Panc1 (cell line): ENCODE measurements around the gene PIGW. TPM values are rescaled to one million over a fixed set of nuclear protein-coding genes. Genes with fewer than 3 reads are reported as not detected.

Experiments used
- ATAC-seq: fragments of 200-7000 bp; cut with Tn5 transposase; 2 replicates; pipeline ENCODE4 v1.9.1; 2020; ENCODE audit warnings: mild to moderate bottlenecking, moderate library complexity
- Bru-seq: library from RNA; stranded (reverse); fragments of 400-500 nt; gene quantifications from one replicate; lab custom pipeline; 2021; lab: Mats Ljungman, UMichigan
- BruChase-seq, 2 experiments: library from RNA; stranded (reverse); fragments of 400-500 nt; gene quantifications; one replicate each; lab custom pipeline; 2021; lab: Mats Ljungman, UMichigan
- BruUV-seq: library from RNA; stranded (reverse); fragments of 400-500 nt; replicated peaks from 2 replicates; lab custom pipeline; 2021; lab: Mats Ljungman, UMichigan
- CTCF ChIA-PET: fragments of 300-600 bp; sonication (Branson Sonifier 250); formaldehyde crosslinking; loops from one replicate; lab custom pipeline; 2022; ENCODE audit warnings: antibody characterized with exemption; lab: Charles Lee
- POLR2A ChIA-PET: fragments of 300-600 bp; sonication (Branson Sonifier 250); formaldehyde crosslinking; loops from one replicate; lab custom pipeline; 2022; ENCODE audit warnings: antibody characterized with exemption; lab: Charles Lee
- DNase-seq: peaks from one replicate; pipeline ENCODE4 v3.0.0-alpha.2; 2010; ENCODE audit warnings: low read depth, low spot score
- H3K27ac ChIP-seq: 2 replicates; pipeline ENCODE4 v1.5.1; 2011; ENCODE audit warnings: mild to moderate bottlenecking, low read length, inconsistent platforms
- H3K27me3 ChIP-seq: fragments of 200-500 bp; sonication (Bioruptor generic); 2 replicates; pipeline ENCODE4 v1.6.0; 2014; ENCODE audit warnings: low read length, inconsistent platforms; ENCODE audit not compliant: control insufficient read depth, insufficient read depth
- H3K36me3 ChIP-seq: fragments of 200-500 bp; sonication (Bioruptor generic); 2 replicates; pipeline ENCODE4 v1.5.1; 2014; ENCODE audit warnings: inconsistent platforms, mild to moderate bottlenecking, low read length, moderate library complexity; ENCODE audit not compliant: control insufficient read depth, insufficient read depth
- H3K4me1 ChIP-seq: 2 replicates; pipeline ENCODE4 v1.5.1; 2011; ENCODE audit warnings: inconsistent platforms, mild to moderate bottlenecking, low read length, moderate library complexity; ENCODE audit not compliant: control insufficient read depth, insufficient read depth
- H3K4me3 ChIP-seq, 2 experiments: 2 replicates each; pipeline ENCODE4 v1.5.1; 2011 to 2012; ENCODE audit warnings: low read depth in 2 of 2, low read length in 2 of 2, mild to moderate bottlenecking in 2 of 2, inconsistent platforms in 1 of 2, moderate library complexity in 1 of 2
- H3K9me3 ChIP-seq: fragments of 200-500 bp; sonication (Bioruptor generic); 2 replicates; pipeline ENCODE4 v1.5.1; 2014; ENCODE audit warnings: low read depth, mild to moderate bottlenecking, inconsistent platforms, low read length, moderate library complexity; ENCODE audit not compliant: control insufficient read depth, insufficient read depth
- POLR2AphosphoS5 ChIP-seq: IDR thresholded peaks from 2 replicates; pipeline ENCODE4 v1.6.1; 2012; ENCODE audit warnings: mild to moderate bottlenecking, low read depth, low read length, moderate library complexity
- SIN3A ChIP-seq: IDR thresholded peaks from 2 replicates; pipeline ENCODE4 v1.6.1; 2012; ENCODE audit warnings: low read depth, mild to moderate bottlenecking, low read length, moderate library complexity, borderline replicate concordance; ENCODE audit not compliant: insufficient read depth
- TCF7L2 ChIP-seq: IDR thresholded peaks from 2 replicates; pipeline ENCODE4 v1.6.1; 2011; ENCODE audit warnings: mild to moderate bottlenecking, low read depth, low read length, inconsistent platforms
- in situ Hi-C: cut with HindIII; loops from 2 replicates; pipeline ENCODE4 v1.10.0; 2016; ENCODE audit warnings: low sequenced_read_pairs, low pct_unique_long_range_greater_than_20kb
- intact Hi-C: fragments of 100-400 bp; cut with micrococcal nuclease; formaldehyde crosslinking; loops from one replicate; pipeline ENCODE4 v1.10.0; 2022; ENCODE audit not compliant: unreplicated experiment
- long read RNA-seq: library from polyadenylated mRNA; unstranded; transcript quantifications from one replicate; pipeline ENCODE4 v2.0.0, GENCODE V29; 2021; ENCODE audit not compliant: unreplicated experiment
- polyA plus RNA-seq: library from polyadenylated mRNA; unstranded; fragments of >200 nt; gene quantifications from one replicate; pipeline ENCODE4 v1.2.1, GENCODE V29; 2012; ENCODE audit warnings: missing spikeins; ENCODE audit not compliant: insufficient read length
- total RNA-seq: library from RNA; stranded (reverse); gene quantifications from one replicate; pipeline ENCODE4 v1.2.1, GENCODE V29; 2021; ENCODE audit not compliant: unreplicated experiment
- TF ChIP-seq, protein P1 (sequence below): fragments of 450-650 bp; IDR thresholded peaks from 2 replicates; pipeline ENCODE4 v1.5.1; 2017; ENCODE audit warnings: mild to moderate bottlenecking
- TF ChIP-seq, protein P2 (sequence below), 2 experiments: IDR thresholded peaks; 2 replicates each; pipeline ENCODE4 v1.6.1; 2011 to 2012; ENCODE audit warnings: low read depth in 2 of 2, control low read depth in 1 of 2, low read length in 1 of 2, mild to moderate bottlenecking in 1 of 2, moderate library complexity in 1 of 2; ENCODE audit not compliant: insufficient read depth in 1 of 2

Gene PIGW, protein sequence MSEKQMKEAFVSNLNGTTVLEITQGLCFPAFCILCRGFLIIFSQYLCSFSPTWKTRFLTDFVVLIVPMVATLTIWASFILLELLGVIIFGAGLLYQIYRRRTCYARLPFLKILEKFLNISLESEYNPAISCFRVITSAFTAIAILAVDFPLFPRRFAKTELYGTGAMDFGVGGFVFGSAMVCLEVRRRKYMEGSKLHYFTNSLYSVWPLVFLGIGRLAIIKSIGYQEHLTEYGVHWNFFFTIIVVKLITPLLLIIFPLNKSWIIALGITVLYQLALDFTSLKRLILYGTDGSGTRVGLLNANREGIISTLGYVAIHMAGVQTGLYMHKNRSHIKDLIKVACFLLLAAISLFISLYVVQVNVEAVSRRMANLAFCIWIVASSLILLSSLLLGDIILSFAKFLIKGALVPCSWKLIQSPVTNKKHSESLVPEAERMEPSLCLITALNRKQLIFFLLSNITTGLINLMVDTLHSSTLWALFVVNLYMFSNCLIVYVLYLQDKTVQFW
- total RNA-seq (16.2 TPM), Bru-seq, nascent RNA (percentile 91 among the genes with signal in this experiment), BruChase-seq, experiment 1, labeled RNA remaining after a 2-hour chase (percentile 94 among the genes with signal in this experiment), BruChase-seq, experiment 2, labeled RNA remaining after a 6-hour chase (percentile 97 among the genes with signal in this experiment)
- 4.9 TPM for polyA plus RNA-seq
- long read RNA-seq, transcript PIGW-206 (2 exons, 2,264 nt) = minor isoform, 7 of 40 reads
- long read RNA-seq, transcript PIGW-204 (2 exons, 2,312 nt) = major isoform, 25 of 40 reads
- long read RNA-seq, partial matches to known transcripts = 3 of 40 reads
- long read RNA-seq, other reads (novel, unspliced or antisense) = 2 of 40 reads

- H3K4me3 ChIP-seq = peak within 1 kb of the TSS; percentile 83 to 90
- TF ChIP-seq POLR2AphosphoS5 (peak; percentile 92), TCF7L2 (no peak), SIN3A (peak; percentile 60)
- ChIA-PET POLR2A (no interaction called here), CTCF (no interaction called here)
- DNase-seq = peak; percentile 39
- BruUV-seq = no TSS peak
- H3K27me3 ChIP-seq = no peaks in the 10 kb centered on the region
- peak within 1 kb of the TSS; percentile 93 for H3K27ac ChIP-seq
- peaks cover 3% of the 10 kb centered on the region for H3K4me1 ChIP-seq
- H3K9me3 ChIP-seq = no peaks in the 10 kb centered on the region
- in situ Hi-C loops = no loop called here
- intact Hi-C loops = no loop called here
- H3K36me3 ChIP-seq = peaks cover 17% of the 10 kb centered on the region
- peak; percentile 93 for ATAC-seq
Observed at GRCh38 chr17:36534840-36535668, at the start of gene PIGW, which contains the start of gene MYO19. TSS of gene PIGW (plus strand) at chr17:36534987. CDS start at chr17:36537102, 2,115 bp downstream. TSS of gene MYO19 (minus strand) at chr17:36534868. CDS start at chr17:36532538, 2,330 bp downstream.

DNA sequence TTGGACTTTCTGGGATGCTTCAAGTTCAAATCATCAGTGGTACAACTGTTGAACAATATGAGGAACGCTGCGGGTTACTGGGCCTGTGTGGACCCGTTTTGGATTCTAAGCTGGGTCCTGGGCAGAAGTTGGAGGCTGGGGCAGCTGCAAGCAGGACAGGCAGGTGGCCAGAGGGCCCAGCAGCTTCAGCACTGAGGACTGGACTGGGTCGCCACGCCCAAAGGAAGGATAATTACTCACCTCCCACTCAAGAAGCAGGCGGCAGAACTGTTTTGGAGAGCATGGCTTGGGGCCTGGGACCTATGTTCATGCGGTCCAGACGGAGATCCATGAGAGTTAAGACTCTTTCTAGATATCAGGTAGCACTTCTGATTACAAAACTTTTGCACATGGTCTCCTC lies 49.8 kb upstream of the PIGW start:
- ChIA-PET CTCF (no interaction called here), POLR2A (no interaction called here)
- Histone ChIP-seq H3K9me3 (no peaks in the 10 kb centered on the region), H3K27me3 (no peaks in the 10 kb centered on the region), H3K4me1 (no peaks in the 10 kb centered on the region; the same call in 1 of the 2 replicates), H3K4me3 (no peak overlapping the region), H3K36me3 (peaks cover 7% of the 10 kb centered on the region; the same call in 1 of the 2 replicates), H3K27ac (no peak overlapping the region)
- no peak for DNase-seq
- intact Hi-C loops (no loop called here), in situ Hi-C loops (no loop called here)
- TF ChIP-seq, protein P1, sequence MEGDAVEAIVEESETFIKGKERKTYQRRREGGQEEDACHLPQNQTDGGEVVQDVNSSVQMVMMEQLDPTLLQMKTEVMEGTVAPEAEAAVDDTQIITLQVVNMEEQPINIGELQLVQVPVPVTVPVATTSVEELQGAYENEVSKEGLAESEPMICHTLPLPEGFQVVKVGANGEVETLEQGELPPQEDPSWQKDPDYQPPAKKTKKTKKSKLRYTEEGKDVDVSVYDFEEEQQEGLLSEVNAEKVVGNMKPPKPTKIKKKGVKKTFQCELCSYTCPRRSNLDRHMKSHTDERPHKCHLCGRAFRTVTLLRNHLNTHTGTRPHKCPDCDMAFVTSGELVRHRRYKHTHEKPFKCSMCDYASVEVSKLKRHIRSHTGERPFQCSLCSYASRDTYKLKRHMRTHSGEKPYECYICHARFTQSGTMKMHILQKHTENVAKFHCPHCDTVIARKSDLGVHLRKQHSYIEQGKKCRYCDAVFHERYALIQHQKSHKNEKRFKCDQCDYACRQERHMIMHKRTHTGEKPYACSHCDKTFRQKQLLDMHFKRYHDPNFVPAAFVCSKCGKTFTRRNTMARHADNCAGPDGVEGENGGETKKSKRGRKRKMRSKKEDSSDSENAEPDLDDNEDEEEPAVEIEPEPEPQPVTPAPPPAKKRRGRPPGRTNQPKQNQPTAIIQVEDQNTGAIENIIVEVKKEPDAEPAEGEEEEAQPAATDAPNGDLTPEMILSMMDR = no peak
- TF ChIP-seq, protein P2, sequence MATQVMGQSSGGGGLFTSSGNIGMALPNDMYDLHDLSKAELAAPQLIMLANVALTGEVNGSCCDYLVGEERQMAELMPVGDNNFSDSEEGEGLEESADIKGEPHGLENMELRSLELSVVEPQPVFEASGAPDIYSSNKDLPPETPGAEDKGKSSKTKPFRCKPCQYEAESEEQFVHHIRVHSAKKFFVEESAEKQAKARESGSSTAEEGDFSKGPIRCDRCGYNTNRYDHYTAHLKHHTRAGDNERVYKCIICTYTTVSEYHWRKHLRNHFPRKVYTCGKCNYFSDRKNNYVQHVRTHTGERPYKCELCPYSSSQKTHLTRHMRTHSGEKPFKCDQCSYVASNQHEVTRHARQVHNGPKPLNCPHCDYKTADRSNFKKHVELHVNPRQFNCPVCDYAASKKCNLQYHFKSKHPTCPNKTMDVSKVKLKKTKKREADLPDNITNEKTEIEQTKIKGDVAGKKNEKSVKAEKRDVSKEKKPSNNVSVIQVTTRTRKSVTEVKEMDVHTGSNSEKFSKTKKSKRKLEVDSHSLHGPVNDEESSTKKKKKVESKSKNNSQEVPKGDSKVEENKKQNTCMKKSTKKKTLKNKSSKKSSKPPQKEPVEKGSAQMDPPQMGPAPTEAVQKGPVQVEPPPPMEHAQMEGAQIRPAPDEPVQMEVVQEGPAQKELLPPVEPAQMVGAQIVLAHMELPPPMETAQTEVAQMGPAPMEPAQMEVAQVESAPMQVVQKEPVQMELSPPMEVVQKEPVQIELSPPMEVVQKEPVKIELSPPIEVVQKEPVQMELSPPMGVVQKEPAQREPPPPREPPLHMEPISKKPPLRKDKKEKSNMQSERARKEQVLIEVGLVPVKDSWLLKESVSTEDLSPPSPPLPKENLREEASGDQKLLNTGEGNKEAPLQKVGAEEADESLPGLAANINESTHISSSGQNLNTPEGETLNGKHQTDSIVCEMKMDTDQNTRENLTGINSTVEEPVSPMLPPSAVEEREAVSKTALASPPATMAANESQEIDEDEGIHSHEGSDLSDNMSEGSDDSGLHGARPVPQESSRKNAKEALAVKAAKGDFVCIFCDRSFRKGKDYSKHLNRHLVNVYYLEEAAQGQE (IDR thresholded peaks at IDR 0.05; ENCODE audit: insufficient read depth in 1 of 2, low read depth in 2 of 2, low read length in 1 of 2) = no peak
- TF ChIP-seq POLR2AphosphoS5 (no peak), SIN3A (no peak), TCF7L2 (no peak)
- no TSS peak for BruUV-seq
- ATAC-seq = no peak
